Measurements from ENCODE around the gene ABCC1.

Gene ABCC1

GRCh38 chr16:16050106-16050505 lies 100.7 kb downstream of the ABCC1 start:
- DNase-seq = no peak

GRCh38 chr16:16051132-16051531 lies 101.7 kb downstream of the ABCC1 start:
- DNase-seq = no peak

GRCh38 chr16:16052916-16053315 lies 103.5 kb downstream of the ABCC1 start:
- DNase-seq = no peak

GRCh38 chr16:16057102-16057501 lies 107.7 kb downstream of the ABCC1 start:
- DNase-seq = no peak

- DNase-seq = no peak
Measured at GRCh38 chr16:16059160-16059559, 109.7 kb downstream of the ABCC1 start.

GRCh38 chr16:16059895-16060590 lies 110.6 kb downstream of the ABCC1 start:
- DNase-seq = no peak

GRCh38 chr16:16062023-16062937 lies 112.9 kb downstream of the ABCC1 start:
- DNase-seq = no peak

GRCh38 chr16:16063683-16064082 lies 114.3 kb downstream of the ABCC1 start:
- no peak for DNase-seq

GRCh38 chr16:16064874-16065384 lies 115.5 kb downstream of the ABCC1 start:
- no peak for DNase-seq

GRCh38 chr16:16067127-16067526 lies 117.7 kb downstream of the ABCC1 start:
- peak; percentile 53 for DNase-seq

GRCh38 chr16:16071631-16072244 lies 122.3 kb downstream of the ABCC1 start:
- DNase-seq = peak; percentile 25

- DNase-seq = peak; percentile 51
Measured at GRCh38 chr16:16073001-16073545, 123.7 kb downstream of the ABCC1 start.

- peak; percentile 98 for DNase-seq
Measured at GRCh38 chr16:16073891-16074881, 124.8 kb downstream of the ABCC1 start.

- DNase-seq = peak; percentile 12
Measured at GRCh38 chr16:16075488-16076422, 126.3 kb downstream of the ABCC1 start.

GRCh38 chr16:16076423-16076813 lies 127.0 kb downstream of the ABCC1 start:
- DNase-seq = no peak

- no peak for DNase-seq
Measured at GRCh38 chr16:16080465-16081065, 131.1 kb downstream of the ABCC1 start.

GRCh38 chr16:16081141-16081540 lies 131.7 kb downstream of the ABCC1 start:
- DNase-seq = no peak

- no peak for DNase-seq
Measured at GRCh38 chr16:16082255-16082654, 132.8 kb downstream of the ABCC1 start.

GRCh38 chr16:16083421-16084156 lies 134.2 kb downstream of the ABCC1 start:
- peak; percentile 44 for DNase-seq
